Calu3 (cell line): ENCODE measurements around the gene CAPN3. TPM values are rescaled to one million over a fixed set of nuclear protein-coding genes. Genes with fewer than 3 reads are reported as not detected.

ENCODE experiments used
- BruUV-seq: library from RNA; stranded (reverse); fragments of 400-500 nt; replicated peaks from 2 replicates; lab custom pipeline; 2021; lab: Mats Ljungman, UMichigan
- CTCF ChIA-PET: fragments of 300-600 bp; sonication (Branson Sonifier 250); formaldehyde crosslinking; loops from one replicate; lab custom pipeline; 2022; ENCODE audit warnings: antibody characterized with exemption; lab: Charles Lee
- DNase-seq: peaks from one replicate; pipeline ENCODE4 v3.0.0; 2022
- H3K27ac Mint-ChIP-seq: one replicate; pipeline ENCODE4 v1.8.0; 2022; ENCODE audit warnings: mixed read lengths; ENCODE audit not compliant: unreplicated experiment
- H3K27me3 Mint-ChIP-seq: one replicate; pipeline ENCODE4 v1.8.0; 2022; ENCODE audit warnings: mixed read lengths; ENCODE audit not compliant: unreplicated experiment
- H3K36me3 Mint-ChIP-seq: one replicate; pipeline ENCODE4 v1.8.0; 2022; ENCODE audit warnings: mild to moderate bottlenecking, moderate library complexity, mixed read lengths; ENCODE audit not compliant: insufficient read depth, unreplicated experiment
- H3K4me1 Mint-ChIP-seq: one replicate; pipeline ENCODE4 v1.8.0; 2022; ENCODE audit warnings: mild to moderate bottlenecking, low read depth, mixed read lengths; ENCODE audit not compliant: unreplicated experiment
- H3K4me3 Mint-ChIP-seq: one replicate; pipeline ENCODE4 v1.8.0; 2022; ENCODE audit warnings: mild to moderate bottlenecking, low read depth, moderate library complexity, mixed read lengths; ENCODE audit not compliant: unreplicated experiment
- H3K9me3 Mint-ChIP-seq: one replicate; pipeline ENCODE4 v1.8.0; 2022; ENCODE audit warnings: low read depth, mixed read lengths; ENCODE audit not compliant: unreplicated experiment
- intact Hi-C: fragments of 100-400 bp; cut with micrococcal nuclease; formaldehyde crosslinking; loops from one replicate; pipeline ENCODE4 v1.10.0; 2022; ENCODE audit not compliant: unreplicated experiment
- total RNA-seq: library from RNA; stranded (reverse); gene quantifications from 2 replicates; pipeline ENCODE4 v1.2.3, GENCODE V29; 2022
- TF ChIP-seq, protein P1 (sequence below): fragments of 200-600 bp; IDR thresholded peaks from one replicate; pipeline ENCODE4 v1.8.0; 2022; ENCODE audit warnings: antibody characterized with exemption; ENCODE audit not compliant: unreplicated experiment

Gene CAPN3
- total RNA-seq, 1 experiment from 2014 or later, result 2.3 TPM

DNA sequence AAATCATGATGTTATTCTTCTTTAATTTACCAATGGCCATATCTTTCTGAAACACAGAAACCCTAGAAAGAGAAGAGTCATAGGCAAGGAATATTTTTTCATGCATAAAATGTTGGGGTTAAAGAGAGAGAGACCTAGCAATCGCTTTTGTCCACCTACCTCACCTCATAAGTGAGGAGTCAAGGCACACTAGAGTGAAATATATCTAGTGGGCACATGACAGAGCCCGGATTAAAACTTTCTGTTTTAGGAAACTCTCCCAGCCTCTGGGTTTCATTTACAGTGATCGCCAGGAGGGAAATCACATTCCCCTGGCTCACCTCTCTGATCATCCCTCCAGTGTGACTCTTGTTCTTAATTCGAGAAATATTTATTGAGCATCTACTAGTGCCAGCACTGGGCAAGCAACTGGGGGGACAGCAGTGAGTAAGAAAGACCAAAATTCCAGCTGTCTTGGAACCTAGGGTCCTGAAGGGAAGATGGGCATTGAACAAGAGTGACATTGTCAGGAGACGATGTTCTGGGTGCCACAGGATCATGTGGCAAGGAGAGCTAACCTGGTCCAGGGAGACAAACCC is 1.3 kb downstream of the CAPN3 start:
- CTCF ChIA-PET, result no interaction called here
- no peak for DNase-seq
- H3K4me1 Mint-ChIP-seq, result no peaks in the 10 kb centered on the region
- no peaks in the 10 kb centered on the region for H3K36me3 Mint-ChIP-seq
- intact Hi-C loops, result no loop called here
- TF ChIP-seq, protein P1, sequence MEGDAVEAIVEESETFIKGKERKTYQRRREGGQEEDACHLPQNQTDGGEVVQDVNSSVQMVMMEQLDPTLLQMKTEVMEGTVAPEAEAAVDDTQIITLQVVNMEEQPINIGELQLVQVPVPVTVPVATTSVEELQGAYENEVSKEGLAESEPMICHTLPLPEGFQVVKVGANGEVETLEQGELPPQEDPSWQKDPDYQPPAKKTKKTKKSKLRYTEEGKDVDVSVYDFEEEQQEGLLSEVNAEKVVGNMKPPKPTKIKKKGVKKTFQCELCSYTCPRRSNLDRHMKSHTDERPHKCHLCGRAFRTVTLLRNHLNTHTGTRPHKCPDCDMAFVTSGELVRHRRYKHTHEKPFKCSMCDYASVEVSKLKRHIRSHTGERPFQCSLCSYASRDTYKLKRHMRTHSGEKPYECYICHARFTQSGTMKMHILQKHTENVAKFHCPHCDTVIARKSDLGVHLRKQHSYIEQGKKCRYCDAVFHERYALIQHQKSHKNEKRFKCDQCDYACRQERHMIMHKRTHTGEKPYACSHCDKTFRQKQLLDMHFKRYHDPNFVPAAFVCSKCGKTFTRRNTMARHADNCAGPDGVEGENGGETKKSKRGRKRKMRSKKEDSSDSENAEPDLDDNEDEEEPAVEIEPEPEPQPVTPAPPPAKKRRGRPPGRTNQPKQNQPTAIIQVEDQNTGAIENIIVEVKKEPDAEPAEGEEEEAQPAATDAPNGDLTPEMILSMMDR, result no peak
- H3K9me3 Mint-ChIP-seq, result no peaks in the 10 kb centered on the region
- H3K27ac Mint-ChIP-seq, result no peak overlapping the region
- H3K4me3 Mint-ChIP-seq, result no peak overlapping the region
- H3K27me3 Mint-ChIP-seq, result peaks cover 6% of the 10 kb centered on the region
- BruUV-seq, result no TSS peak

DNA sequence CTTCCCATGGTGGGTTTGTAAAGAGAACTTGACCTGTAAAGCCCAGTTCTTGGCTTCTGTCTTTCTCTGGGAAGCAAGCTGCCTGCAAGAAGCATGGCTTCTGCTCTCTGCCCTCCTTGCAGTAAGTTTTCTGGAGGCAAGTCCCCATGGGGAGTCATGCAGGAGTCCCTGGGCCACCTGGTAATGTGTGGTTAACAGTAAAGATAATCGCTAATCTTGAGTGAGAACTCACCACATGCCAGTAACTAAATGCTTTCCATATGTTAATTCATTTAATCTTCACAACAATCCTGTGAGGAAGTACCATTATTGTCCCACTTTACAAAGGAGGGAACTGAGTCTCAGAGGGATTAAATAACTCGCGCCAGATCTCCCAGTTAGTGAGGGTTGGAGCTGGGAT is 4.2 kb downstream of the CAPN3 start:
- no peak for DNase-seq
- no peak overlapping the region for H3K27ac Mint-ChIP-seq
- BruUV-seq, result no TSS peak

DNA sequence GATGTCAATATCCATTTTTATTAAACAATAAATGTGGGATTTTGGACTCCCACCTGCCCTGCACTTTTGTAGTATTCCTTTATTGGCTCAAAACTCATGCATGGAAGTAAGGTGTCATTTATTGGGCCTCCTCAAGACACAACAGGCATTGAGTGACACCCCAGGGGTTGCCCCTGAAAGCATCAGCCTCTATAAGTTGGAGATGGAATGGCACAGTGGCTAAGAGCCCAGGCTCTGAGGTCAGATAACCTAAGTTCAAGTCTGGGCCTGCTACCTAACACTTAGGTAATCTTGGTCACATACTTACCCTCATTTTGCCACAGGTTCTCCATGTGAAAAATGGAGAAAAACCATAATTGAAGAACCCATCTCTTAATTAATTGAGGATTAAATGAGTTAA is 4.6 kb downstream of the CAPN3 start:
- Mint-ChIP-seq H3K36me3 (no peaks in the 10 kb centered on the region), H3K4me3 (no peak overlapping the region), H3K4me1 (no peaks in the 10 kb centered on the region), H3K9me3 (no peaks in the 10 kb centered on the region), H3K27ac (no peak overlapping the region), H3K27me3 (peaks cover 13% of the 10 kb centered on the region)
- no peak for DNase-seq
- BruUV-seq, result no TSS peak
- TF ChIP-seq, protein P1, result no peak
- intact Hi-C loops, result no loop called here
- CTCF ChIA-PET, result no interaction called here

More for the DNA sequence above, 4.2 kb downstream of the CAPN3 start:
- H3K27me3 Mint-ChIP-seq, result peaks cover 13% of the 10 kb centered on the region
- no peak overlapping the region for H3K4me3 Mint-ChIP-seq
- H3K4me1 Mint-ChIP-seq, result no peaks in the 10 kb centered on the region
- intact Hi-C loops, result no loop called here
- H3K36me3 Mint-ChIP-seq, result no peaks in the 10 kb centered on the region
- CTCF ChIA-PET, result no interaction called here
- no peaks in the 10 kb centered on the region for H3K9me3 Mint-ChIP-seq
- TF ChIP-seq, protein P1, result no peak

DNA sequence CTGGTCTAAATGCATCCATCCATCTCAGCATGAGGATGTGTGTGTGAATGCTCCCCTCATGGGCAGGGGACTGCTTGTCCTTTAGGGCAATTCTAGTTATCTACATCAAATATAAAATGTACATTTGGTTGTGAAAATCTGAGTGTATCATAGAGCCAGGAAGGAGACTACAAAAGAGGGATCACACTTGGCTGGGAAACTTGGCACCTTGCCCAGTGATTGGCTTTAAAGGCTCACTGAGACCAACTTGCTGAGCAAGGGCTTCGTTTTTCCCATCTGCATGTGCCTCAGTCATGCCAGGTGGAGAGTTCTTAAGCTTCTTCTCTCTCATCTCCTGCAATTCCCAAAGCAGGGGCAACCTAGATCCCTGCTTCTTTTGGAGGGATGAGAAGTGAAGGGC is 5.2 kb downstream of the CAPN3 start:
- Mint-ChIP-seq H3K4me1 (no peaks in the 10 kb centered on the region), H3K4me3 (no peak overlapping the region), H3K9me3 (no peaks in the 10 kb centered on the region), H3K27me3 (peaks cover 13% of the 10 kb centered on the region), H3K36me3 (no peaks in the 10 kb centered on the region), H3K27ac (no peak overlapping the region)
- BruUV-seq, result no TSS peak
- intact Hi-C loops, result no loop called here
- no peak for DNase-seq
- CTCF ChIA-PET, result no interaction called here
- TF ChIP-seq, protein P1, result no peak
